ENCODE results near the gene TNNT1.

The TNNT1 gene

DNA sequence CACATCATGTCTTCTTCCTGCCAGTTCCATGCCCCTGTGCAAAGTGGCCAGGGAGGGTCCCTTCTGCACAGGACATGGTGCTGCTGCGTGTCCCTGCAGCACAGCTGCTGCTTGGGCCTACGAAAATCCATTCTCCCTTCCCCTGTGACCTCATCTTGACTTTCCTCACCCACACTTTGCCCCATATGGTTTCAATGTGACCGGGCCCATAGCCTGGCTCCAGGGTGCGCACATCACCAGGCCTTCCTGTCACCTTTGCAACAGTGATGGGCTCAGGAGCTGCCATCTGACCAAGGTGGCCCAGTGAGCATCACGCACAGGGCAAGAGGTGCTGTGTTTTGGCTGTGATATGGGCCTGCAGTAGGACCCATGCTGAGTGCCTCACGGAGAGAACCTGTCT is 42.4 kb downstream of the TNNT1 start:
- DNase-seq: no peak

DNA sequence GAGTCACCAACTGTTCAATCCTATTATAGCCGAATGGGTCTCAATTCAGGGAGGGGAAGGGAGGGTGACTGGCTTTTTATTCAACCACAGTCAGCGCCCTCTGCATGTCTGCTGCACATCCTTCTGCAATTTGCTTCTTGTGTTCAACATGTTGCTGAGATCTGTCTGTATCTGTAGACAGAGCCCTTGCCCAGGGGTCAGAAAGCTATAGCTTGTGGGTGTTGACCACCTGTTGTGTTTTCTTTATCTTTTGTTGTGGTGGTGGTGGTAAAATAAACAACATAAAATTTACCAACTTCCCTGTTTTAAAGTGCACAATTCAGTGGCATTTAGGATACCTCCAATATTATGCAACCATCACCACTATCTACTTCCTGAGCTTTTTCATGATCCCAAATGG is 43.8 kb downstream of the TNNT1 start:
- DNase-seq: no peak

DNA sequence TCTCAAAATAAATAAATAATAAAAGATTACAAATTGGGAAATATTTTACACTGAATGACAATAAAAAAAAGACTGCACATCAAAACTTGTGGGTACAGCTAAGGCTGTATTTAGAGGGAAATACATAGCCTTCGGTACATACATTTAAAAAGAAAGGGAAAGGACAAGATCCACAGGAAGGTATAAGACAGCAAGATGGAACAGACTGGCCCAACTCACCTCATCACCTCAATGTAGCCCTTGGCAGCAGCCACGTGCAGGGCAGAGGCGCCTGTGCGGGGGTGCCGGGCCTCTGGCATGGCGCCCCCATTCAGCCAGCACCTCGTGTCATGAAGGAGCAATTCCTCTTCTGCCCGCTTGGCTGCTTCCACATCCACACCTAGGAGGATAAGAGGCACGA is 45.8 kb downstream of the TNNT1 start:
- DNase-seq: no peak

DNA sequence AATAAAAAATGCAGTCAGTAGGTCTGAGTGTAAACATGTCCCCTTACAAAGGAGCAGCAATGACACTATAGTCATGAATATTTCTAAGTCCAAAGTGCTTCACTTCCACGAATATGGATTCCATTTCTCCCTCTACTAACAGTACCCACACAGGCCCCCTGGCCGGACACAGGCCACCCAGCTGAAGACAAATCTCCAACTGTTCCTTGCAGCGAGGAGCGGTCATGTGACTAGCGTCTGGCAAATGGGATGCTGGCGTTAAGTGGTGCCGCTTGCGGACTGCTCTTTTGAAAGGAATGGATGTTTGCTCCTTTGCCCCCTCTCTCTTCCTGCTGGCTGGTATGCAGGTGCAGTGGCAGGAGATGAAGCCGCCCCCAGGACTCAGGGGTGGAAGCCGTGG is 47.7 kb downstream of the TNNT1 start:
- no peak for DNase-seq

DNA sequence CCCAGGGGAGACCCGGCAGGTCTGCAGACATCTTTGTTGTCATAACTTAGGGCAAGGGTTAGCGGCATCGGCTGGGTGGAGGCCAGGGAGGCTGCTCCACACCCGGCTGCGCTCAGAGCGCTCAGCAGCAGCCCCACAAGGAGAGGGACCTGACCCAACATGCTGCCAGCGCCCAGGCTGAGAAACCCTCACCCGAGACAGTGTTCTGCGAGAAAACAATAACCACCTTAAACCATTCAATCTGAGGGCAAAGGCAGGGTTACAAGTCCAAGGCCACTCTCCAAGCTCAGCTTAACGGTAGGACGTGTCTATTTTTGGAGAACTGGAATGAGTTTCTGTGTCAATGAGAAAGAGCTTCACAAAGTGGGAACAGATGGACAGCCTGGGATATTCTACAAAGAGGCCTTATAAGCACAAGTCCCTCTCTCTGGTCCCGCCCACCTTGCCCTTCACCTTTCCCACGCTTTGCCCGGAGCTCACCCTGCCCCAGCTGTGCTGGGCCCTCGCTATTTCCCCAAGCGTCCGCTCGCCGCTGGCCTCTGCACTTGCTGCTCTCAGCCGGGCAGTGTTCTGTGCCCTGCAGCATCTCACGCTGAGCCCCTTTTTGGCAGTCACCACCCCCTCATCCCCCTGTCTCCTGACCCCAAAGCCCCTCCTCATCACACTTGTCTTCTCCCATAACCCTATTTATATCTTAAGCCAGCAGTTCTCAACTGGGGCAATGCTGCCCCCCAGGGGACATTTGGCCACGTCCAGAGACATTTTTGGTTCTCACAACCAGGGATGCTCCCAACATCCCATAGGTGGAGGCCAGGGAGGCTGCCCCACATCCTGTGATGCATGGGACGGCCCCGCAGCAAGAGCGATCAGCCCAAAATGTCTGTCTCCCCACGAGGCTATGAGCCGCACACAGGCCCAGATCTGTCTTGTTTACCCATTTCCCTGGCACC is 49.2 kb downstream of the TNNT1 start:
- no peak for DNase-seq

DNA sequence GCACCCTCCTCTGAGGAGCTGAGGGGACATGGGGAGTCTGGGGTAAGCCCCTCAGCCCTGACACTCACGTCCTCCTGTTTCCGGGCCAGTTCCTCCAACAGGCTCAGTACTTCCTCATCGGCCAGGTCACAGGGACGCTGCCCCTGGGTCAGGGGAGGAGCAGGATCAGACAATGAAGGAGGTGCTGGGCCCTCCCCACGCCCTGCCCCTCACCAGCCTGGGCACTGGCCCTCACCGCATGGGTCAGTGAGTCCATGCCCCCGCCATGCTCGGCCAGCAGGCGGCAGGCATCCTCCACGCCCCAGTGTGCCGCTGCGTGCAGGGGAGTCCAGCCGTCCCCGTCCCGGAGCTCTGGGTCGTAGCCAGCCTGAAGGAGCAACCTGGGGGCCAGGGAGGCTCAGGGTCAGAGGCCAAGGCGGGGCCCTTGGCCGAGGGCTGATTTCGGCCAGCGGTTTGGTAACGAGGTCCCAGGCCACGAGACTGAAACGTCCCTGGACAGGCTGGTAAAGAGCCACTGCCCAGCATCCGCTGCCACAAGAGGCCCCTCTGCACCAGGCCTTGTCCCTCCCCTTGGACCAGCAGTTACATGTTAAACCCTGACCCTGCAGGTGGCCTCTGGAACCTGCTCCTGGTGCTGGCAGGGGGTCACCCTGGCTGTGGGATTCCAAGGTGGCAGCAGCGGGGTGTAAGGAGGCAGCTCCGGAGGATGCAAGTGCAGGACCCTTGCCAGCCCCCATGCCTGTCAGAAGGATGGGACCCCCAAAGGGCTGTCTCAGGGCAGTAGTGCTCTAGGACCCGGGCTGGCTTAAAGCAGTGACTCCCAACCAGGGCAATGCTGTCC is 50.1 kb downstream of the TNNT1 start:
- no peak for DNase-seq

GRCh38 chr19:55097864-55098715 is 50.9 kb downstream of the TNNT1 start:
- no peak for DNase-seq

DNA sequence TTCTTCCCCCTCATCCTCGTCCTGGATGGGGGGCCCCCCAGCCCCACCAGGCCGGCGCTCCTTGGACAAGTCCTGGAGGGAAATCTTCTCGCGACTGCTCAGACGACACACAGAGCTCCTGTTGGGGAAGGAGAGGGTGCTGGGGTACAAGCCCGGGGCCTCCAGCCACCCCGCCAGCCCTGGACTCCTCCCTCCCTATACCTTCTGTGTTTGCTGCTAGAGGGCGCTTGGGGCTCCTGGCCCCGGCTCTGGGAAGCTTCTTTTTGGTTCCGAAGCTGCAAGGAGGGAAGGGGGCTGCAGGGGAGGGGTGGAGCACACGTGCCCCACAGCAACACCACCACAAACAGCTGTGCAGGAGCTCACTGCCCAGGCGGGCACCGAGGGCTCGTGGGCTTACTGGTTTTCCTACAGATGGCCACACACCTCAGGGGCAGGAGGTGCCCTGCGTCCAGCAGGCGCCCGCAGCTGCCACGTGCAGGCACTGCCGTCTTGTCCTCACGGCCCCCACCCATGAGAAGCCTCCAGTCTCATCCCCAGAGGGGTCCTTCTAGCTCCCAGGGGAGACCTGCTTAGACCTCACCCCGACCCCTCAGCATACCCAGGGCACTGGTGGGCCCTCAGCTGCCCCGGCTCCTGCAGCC is 52.8 kb downstream of the TNNT1 start:
- no peak for DNase-seq

DNA sequence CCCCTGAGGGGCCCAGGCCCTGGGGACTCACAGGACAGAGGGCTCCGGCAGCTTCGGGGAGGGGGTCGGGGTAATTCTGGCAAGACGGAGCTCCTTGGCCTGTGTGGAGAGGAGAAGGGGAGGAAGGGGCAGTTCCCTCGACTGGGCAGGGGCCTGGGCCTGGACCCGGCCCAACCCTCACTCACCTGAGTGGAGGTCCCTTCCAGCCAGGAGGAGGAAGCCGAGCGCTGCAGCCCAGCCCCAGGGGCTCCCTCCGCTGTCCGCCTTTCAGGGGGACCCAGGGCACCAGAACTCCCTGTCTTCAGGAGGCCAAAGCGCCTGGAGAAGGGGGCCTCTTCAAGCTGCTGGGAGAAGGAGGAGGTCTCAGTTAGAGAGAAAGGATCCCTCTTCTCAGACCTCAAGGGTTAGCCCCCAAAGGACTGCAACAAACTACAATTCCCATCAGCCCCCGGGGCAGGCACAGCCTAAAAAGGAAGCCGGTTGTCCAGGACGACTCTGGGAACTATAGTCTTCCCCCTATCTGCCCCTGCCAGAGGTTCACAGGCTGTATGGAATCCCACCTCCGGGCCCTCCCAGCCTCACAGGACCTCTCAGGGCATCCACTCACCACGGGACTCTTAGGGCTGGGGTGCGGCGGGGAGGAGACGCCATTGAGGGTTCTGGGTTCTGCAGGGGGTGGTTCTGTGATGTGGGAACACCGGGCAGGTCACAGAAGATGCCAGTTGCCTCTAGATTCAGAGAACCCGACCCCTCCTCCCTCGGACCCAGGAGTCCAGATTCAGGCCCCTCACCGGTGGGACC is 53.5 kb downstream of the TNNT1 start:
- DNase-seq: no peak

GRCh38 chr19:55094456-55095259 is 54.3 kb downstream of the TNNT1 start:
- DNase-seq: no peak

DNA sequence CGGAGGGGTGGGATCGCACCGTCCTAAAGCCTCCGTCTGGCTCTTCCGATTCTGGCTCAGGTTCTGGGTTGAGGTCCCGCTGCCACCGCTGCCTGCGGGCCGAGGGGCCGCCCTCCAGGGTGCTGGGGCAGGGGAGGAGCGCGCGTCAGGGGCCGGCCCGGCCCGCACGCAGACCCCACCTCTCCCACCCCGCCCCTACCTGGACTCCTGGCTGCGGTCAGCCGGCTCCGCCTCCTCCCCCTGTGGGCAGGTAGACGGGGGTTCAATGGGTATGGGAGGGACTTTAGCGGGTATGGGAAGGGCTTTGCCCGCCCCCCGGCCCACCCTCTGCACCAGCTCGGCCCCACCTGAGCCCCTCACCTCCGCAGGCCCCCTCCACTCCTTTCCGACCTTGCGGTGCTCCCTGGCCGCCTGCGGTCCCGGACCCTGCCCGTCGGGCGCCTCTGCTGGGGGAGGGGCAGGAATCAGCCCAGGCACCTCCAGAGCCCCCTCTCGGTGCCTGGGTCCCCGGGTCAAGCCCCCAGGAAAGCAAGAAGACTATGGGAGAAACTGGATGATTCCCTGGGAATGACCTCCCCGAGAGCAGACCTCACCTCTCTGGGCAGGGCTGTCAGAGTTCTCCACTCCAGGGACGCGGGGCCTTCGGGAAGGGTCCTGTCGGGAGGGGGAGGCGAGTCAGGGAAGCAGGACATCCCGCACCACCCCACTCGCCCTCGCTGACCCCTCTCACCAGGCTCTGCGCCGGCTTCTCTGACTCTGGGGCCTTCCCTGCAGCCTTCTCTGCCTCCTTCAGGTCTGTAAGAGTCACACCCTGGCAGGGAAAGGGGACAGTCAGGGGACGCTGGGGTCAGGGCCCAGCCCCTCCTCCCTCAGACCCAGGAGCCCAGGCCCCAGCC is 56.3 kb downstream of the TNNT1 start:
- DNase-seq: no peak

DNA sequence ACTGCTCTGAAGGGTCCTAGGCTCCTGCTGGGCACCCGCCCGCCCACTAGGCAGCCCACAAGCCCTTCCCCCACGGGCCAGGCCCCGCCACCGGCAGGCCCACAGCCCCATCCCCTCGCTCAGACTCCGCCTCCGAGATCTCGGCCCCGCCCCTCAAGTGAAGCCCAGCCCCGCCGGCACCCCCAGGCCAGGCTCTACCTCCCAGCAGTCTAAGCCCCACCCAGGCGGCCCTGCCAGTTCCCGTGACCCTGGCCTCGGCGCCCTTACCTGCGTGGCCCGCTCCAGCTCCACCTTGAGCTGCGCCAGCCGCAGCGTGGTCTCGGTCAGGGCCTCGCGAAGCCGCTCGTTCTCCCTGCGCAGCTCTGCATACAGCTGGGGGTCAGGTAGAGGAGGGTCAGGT is 57.1 kb downstream of the TNNT1 start:
- no peak for DNase-seq

DNA sequence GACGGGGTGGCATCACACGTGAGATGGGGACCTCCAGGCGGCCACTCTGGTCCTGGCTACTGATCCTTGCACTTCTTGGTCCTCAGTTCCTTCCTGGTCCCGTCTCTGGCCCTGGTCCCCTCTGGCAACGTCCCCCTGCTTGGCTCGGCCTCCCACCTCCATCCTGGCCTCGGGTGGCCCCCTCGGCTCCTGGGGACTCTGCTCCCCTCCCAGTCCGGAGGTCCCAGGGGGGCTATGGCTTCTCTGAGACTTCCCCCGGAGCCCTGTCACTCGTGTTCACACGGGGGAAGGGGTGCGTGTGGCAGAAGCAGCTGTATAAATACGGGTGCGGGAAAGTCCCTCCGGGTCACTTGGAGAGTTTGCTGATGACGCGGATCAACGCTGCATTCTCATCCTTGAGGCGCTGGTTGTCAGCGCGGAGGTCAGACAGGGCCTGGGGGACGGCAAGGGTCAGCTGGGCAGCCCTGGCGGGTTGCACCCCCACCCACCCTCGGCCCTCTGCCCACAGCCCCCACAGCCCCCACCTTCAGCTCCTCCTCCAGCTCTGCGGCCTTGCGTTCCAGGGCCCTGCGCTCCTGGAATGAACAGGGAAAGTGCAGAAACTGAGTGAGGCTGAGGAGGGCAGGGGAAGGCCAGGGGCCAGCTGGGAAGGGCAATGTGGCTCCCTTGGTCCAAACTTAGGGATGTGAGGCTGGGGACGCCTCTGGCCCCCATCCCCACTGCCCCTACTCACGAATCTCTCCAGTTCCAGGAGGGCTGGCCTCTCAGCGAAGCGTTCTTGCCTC is 57.7 kb downstream of the TNNT1 start:
- no peak for DNase-seq

DNA sequence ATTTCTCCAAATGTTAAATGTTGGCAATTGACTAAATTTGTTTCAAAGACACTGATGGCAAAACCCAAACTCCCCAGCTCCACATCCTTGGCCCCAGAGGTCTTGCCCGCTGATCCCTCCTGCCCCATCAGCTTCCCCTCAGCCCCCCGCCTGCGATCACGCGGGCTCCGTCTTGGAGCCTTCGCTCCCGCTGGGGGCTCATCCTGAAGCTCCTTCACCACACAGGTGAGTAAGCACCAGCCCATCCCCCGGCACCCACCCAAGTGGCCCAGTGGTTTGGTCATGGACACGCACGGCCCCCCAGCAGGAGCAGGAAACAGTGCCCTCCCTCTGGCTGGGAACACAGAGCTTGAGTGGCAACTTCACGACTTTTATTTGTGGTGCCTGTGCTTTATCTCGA is 58.4 kb downstream of the TNNT1 start:
- no peak for DNase-seq

DNA sequence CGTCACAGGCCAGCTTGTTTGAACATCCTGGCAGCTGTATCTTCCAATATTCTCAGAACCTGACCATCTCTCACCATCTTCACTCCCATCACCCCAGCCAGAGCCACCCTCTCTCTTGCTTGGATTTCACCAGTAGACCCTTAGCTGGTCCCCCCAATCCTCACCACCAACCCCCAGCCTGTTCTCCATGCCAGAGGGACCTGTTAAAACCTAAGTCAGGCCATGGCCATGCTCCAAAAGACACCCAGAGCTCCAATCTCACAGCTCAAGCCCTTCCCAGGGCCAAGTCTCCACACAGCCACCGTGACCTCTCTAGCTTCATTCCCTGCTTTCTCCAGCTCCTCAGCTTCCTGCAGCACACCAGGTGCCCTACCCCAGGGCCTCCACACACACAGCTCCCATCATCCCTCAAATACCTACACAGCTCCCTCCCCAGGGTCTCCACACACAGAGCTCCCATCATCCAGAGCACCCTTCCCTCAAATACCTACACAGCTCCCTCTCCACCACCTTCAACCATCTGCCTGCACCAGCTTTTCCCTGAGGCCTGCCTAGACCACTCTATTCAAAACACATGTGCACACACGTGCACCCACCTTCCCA is 59.6 kb downstream of the TNNT1 start:
- DNase-seq: no peak

DNA sequence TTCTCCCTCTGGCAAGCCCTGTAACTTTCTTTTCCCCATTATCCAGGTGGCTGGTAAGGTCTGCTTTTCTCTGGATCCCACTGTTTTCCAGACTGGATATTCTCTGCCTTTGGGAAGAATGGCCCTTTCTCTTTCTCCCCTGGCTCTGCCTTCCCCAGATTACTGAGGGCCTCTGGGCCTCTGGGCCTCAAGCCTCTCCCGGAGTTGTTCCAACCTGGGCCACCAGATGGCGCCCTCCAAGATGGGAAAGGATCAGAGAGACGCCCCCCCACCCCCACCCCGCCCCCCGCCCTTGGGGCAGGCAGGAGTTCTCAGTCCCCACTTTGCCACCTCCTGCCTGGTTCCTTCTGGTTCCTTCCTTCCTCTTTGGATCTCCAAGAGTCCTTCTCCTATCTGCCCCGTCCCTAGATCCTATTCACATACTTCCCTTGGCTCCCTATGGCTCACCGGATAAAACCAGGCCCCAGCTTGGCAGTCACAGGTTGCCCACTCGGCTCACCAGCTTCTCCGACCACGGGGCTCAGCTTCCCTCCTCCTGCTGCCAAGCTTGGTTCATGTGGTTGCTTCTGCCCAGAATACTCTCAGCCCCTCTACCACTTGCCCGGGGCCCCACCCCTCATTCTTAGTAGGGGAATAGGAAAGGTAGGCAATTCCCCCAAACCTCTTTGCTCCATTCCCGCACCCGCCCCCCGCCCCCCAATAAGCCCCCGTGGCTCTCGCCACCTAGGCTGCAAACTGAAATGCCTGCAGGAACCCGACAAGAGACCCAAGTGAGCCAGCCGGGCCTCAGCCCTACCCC is 60.3 kb downstream of the TNNT1 start:
- DNase-seq: no peak

DNA sequence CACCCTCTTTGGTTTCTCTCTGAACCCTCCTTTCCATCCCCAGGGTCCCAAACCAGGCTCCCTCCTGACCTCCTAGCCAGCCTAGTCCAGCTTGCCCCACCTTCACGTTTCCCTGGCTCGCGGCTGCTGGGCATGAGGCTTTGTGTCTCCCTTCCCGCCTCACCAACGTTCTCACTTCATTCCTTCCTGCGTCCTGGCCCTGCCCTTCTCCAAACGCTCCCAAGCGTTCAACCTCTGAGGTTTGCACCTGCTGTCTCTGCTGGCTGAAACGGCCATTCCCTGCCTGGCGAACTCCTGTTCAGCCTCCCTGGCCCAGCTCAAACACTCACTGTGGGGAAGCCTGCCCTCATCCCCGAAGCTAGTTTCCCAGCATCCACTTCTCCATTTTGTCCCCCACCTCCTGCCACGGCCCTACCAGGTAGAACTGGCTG is 61.0 kb downstream of the TNNT1 start:
- no peak for DNase-seq

DNA sequence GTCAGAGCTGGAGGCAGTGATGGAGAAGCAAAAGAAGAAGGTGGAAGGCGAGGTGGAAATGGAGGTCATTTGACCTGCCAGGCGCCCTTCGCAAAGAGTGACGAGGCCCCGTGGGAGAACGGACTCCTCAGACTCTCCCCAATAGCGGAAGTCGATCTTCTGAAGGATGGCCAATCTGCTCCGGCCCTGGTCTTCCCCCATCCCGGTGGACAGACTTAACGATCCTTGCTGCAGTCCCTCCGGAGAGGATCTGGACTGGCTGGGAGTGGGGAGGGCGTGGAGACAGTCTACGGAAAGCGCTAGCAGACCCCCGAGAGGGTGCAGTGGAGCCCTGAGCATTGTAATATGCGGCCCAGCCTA is 61.5 kb downstream of the TNNT1 start:
- DNase-seq: no peak
